HG02885 (cell line): ENCODE results near the gene IQUB.
A peak's percentile ranks its signal among the peaks of the same experiment; 100 is the strongest.
"Not testable (repeated sequence)": the region's sequence is repeated elsewhere in the genome, so short reads cannot be mapped to it uniquely, and the experiment has no call there.

Experiments used
- ATAC-seq: cut with Tn5 transposase; IDR thresholded peaks from one replicate; pipeline ENCODE4 v1.9.1; 2021; ENCODE audit warnings: mild to moderate bottlenecking; ENCODE audit not compliant: unreplicated experiment, poor library complexity

IQUB gene

DNA sequence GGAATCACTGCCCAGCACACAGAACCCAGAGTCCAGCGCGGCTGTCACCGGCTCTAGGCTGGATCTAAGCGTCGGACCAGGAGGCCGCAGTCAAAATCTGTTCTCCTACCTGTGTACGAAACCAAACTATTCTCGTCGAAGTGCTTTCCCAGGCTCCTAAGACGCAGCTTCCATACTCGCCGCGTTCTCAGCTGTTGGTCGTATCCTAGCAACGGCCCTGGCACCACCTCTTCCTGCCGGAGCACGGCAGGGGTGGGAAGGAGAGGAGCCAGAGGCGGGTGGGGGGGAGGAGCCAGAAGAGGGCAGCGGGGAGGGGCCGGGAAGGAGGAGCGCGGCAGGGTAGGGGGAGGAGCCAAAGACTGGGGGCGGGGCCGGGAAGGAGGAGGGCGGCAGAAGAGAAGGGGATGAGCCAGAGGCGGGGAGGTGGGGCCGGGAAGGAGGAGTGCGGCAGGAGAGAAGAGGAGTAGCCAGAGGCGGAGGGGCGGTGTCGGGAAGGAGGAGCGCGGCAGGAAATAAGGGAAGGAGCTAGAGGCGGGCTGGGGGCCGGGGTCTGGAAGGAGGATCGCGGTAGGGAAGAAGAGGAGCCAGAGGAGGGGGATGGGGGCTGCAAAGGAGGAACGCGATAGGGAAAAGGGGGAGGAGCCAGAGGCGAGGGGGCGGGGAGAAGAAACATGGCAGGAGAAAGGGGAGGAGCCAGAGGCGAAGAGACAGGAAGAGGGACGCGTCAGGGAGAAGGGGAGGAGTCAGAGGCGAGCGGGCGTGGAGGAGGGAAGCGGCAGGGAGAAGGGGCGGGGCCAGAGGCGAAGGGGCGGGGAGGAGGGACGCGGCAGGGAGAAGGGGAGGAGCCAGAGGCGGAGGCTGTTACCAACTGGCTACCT is at the start of gene IQUB:
Gene IQUB (minus strand): TSS at position 213 of the 878 bp plus-strand sequence. CDS start 22,255 bp downstream, outside the sequence.
- peak; percentile 80 for ATAC-seq

DNA sequence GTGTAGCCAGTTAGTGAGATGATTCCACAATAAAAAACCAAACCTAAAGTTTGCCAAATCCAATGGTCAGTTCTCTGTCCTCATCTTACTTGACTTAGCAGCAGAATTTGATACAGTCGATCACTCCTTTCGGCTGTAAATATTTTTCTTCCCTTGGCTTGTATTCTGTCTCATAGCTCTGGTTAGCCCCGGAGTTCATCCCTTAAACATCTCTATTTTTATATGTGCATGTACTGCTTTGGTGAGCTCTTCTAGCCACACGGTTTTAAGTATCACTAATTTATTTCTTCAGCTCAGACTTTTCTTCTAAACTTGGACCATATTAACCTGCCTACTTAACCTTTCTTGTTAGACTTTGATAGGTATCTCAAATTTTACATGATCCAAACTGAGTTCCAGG is 49.4 kb upstream of the IQUB start:
- no peak for ATAC-seq

DNA sequence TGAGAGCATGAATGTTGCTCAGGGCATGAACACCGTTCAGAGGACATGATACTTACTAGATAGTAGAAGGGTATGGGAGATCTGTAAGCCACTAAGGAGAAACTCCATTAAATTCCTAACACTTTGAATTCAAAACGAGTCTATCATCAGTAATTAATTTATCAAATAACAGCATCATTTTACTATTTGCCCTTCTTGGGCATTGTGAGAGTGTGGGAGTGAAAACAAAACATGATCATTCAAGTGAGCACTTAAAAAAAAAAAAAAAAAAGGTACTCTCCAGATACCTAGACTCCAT is 46.7 kb upstream of the IQUB start:
- no peak for ATAC-seq

DNA sequence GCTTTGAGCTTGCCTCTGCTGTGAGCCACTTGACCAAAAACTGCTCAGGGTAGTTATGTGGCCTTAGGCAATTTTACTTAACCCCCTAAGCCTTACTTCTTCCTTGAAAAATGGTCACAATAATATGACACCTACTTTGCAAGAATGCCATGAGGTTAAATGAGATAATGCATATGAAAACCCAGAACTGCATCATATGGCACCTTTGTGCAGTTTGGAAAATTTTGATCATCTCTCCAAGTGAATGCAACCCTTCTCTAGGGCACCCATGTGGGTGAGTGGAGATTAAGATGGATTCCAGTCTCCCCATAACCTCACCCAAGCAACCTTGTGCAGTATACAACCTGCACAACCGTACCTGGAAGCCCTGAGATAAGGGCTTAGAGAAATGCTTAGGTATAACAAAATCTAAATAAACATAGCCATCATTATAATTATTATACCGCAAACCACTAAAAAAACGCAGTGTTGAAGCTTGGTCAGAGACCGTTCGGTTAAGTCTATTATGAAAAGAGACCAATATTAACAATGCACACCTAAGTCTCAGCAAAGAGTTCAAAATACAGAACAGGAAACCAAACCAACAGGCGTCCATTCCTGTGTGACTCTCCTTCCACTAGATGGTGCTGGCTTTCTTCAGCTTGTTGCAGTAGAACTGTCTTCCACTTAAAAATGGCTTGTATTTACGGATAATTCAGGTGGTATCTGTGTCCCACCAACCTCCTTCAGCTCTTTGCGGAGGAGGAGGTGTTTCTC is 46.2 kb upstream of the IQUB start:
- ATAC-seq, result peak; percentile 84

DNA sequence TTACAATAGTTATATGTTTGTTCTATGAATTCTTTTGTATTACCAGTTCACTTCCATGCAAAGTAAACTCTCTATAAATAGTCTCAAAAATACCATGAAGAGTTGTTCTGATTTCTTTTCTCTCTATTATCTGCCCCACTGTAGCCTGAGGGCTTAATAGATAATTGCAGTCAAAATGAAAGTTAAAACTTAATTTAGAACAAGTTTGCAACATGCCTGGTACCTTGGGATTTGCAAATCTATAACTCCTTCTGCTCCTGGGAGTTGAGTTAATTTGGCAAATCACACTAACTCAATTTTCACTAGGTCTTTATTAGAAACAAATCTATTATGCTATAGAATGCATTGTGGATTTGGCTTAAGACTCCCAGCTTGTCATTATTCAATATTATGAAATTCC is 45.0 kb upstream of the IQUB start:
- no peak for ATAC-seq

DNA sequence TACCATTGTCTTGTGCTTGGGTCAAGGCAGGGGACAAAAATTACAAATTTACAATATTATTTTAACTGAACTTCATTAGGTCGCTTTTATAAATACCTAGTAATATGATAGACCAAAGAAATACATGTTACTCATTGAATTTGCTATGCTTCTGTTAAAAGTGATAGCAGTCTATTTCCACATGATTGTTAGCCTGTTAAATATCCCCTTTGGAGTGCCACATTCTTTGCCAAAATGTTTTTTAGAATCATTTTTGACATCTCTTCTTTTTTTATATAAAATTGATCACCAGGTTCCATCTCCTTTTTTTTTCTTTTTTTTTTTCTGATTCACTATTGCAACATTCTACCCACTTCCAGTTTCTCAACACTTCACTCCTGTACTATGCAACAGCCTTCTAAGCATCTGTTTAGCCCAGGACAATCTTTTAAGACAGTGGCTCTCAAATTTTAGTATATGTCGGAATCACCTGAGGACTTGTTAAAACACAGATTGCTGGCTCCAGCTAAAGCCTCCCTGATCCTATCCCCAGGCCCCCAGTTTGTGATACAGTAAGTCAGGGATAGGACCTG is 39.6 kb upstream of the IQUB start:
- ATAC-seq, result no peak

DNA sequence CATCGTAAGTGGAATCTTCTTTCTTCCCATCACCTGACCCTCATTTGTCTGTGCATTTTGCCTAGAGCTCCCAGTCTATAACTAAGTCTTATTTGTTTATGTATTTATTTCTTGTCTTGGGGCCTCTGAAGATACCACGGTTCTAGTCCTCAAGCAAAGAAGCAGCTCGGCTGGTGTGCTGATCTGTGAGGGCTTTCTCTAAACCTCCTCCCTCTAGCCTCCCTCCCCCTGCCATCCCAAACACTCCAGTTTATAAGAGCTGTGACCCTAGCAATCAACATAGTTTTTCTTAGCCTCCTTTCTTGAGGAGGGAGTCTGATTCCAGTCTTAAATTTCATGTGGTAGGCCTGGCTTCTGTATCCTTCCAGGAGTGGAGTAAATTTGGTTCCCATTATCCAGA is 38.9 kb upstream of the IQUB start:
- ATAC-seq, result no peak

DNA sequence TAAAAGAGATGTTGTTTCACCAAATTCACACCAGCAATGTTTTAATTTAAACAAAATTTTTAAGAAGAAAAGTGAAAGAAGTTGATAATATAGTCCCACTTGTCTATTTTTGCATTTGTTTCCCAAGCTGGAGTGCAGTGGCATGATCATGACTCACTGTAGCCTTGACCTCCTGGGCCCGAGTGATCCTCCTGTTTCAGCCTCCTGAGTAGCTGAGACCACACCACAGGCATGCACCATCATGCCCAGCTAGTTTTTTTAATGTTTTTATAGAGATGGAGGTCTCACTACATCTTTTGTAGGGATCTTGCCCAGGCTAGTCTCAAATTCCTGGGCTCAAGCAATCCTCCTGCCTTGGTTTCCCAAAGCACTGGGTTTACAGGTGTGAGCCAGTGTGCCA is 37.3 kb upstream of the IQUB start:
- ATAC-seq, result no peak

DNA sequence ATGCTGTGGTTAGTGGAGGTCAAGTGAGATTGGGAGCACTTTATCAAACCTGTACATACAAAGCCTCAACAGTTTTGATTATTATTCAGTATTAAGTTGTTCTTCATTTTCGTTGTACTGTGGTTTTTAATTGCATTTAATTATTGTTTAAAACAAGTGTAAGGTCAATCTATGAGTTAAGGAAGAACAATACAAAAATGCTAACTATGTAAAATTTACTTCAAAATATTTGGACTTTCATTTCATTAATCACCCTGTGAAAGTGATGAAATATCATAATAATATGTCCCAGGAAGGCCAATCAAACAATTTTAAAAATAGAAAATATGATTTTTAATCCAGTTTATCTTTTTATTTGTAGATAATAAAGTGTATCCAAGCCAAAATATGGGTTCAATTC is 36.8 kb upstream of the IQUB start:
- no peak for ATAC-seq

DNA sequence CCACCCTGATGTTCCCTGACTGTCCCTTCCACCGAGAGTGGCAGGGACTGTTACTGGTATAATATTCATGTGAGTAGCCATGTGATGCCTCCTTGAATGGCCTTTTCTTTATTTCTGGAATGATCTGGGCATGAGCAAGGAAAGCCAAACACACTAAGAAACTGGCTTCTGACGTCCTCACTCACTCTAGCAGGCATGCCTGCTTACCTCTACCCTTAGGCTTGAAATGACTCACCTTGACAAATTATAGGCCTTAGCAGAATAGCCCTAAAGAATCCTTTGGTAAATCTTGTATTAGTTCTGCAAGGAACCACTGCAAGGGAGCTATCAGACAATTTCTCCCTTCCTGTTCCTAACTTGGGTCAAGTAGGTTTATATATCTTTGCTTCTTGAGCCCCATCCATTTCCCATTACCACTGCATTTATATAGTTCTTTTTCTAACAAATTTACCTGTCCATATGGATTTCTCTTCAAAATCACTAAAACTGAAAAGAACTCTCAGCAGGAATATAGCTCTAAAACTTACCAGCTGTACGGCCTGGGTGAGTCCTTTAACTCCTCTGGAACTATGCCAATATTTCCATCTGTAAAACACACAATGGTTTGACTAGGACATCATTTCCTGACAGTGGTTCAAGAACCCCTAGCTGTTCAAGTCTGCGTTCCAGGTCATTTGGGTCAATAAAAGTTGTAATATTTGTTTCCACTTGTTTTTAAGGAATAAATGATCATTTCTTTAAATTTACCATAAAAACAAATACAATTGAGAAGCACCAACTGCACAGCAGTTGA is 36.2 kb upstream of the IQUB start:
- ATAC-seq, result no peak

DNA sequence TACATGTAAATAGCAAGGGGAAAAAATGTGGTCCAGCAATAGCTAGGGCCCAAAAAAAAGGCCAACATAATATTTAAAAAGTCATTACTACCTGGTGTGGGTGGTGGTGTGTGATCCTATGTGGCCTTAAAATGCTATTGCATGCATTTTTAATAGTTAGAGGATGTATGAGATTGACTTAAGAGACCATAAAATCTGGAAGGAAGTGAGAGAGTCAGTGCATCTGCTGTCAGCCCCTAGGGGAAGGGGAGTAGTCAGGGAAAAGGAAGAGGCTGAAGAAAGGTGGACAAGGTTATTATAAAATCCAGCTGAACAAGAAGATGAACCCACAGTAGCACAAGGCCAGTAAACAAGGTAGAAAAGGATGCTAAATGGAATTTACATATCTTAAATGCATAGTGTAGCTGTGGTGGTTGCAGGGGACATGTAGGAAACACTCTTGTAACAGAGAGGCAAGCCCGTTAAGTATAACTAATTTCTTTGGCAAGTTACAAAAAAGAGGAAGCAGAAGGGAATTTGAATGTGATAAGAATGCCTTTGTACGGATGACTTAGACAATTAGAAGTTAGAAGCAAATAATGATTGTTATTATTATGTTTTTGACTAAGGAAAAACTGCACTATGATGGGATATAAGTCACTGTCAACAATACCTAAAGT is 35.1 kb upstream of the IQUB start:
- no peak for ATAC-seq

DNA sequence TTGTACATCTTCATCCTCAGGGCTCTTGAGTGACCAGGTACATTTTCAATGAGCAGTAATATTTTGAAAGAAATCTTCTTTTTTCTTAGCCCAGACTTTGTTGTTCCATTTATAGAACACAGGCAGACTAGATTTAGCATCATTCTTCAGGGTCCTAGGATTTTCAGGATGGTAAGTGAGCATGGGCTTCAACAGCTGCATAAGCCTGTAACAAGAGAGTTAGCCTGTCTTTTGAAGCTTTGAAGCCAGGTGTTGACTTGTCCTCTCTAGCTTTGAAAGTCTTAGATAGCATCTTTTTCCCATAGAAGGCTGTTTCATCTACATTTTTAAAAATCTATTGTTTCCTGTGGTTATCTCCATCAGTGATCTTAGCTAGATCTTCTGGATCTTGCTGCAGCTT is 27.7 kb upstream of the IQUB start:
- no peak for ATAC-seq

DNA sequence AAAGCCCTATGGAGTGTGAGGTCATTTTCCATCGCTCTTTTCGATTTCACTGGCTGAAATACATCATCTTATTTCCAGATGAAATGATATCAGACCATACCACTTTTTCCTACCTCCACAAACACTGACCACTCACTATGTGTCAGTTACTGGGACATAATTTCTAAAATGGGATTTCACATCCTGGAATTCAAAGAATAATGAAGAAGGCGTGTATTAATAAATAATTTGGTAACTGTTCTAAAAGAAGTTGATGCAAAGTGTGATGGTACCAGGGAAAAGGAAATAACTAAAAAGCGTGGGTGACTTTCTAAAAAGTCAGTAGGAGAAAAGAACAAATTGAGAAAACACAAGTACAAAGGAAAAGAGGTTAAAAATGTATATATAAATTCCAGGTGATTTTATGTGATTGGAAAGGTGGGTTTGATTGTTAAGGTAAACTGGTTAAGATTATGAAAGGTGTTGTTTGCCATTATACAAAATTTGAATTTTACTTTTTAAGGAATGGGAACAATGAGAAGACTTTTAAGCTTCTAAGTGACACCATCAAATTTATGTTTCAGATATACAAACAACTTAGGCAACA is 24.0 kb upstream of the IQUB start:
- no peak for ATAC-seq

DNA sequence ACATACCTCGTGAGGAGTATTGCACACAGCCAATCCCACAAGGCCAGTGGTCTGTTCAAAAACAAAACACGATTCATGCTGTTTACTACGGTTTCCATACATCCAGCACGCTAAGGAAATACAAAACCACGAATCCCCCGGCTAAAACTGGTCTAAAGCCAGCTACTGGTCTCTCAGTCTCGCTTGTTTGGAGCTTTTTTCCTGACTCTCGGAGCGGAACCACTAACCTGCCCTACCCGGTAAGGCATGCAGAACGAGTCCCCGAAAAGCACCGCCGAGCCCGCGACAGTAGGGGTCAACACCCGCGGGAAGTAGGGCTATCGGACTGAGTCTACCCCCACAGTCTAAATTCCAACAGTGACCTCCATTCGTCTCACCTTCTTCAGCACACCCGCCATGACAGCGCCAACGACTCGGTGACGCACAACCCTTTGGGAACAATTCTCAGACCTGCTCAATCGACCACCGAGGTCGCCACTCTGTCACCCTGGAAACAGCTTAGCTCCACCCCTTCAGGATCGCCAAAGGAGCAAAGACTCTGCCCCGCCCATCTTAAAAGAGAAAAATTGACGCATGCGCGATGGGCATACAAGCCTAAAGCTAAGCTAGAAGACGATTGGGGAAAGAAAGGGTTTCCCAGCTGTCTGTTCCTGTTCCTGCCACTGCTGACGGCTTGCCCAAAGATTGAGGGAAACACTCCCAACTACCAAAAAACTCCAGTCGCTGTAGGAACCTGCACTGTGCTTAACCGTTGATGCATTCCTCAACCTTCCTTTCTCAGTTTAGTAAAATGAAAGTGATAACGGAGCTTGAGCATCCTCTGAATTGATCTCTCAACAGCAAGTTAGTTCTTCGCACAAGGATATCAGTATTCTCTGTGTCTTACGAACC is 23.2 kb upstream of the IQUB start, which contains the start of gene NDUFA5:
Gene NDUFA5 (minus strand): TSS at position 421 of the 891 bp plus-strand sequence. CDS start 23 bp downstream, at position 398.
- peak; percentile 97 for ATAC-seq

DNA sequence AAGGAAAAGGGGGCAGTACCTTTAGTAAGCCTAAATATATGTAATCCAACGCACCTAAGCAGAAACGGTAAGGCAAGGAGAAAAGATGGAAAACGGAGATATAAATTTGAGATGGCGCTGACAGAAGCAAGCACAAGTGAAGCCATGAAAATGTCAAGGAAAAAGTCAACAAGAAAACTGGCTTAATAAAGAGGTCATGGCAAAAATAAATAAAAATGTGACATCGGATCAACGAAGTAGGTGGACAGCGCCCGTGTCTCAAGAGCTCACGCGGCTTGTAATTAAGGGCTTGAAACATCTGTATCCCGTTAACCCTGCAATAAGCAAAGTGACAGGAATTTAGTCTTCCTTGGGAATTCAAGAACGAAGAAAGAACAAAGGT is 22.6 kb upstream of the IQUB start:
- no peak for ATAC-seq

DNA sequence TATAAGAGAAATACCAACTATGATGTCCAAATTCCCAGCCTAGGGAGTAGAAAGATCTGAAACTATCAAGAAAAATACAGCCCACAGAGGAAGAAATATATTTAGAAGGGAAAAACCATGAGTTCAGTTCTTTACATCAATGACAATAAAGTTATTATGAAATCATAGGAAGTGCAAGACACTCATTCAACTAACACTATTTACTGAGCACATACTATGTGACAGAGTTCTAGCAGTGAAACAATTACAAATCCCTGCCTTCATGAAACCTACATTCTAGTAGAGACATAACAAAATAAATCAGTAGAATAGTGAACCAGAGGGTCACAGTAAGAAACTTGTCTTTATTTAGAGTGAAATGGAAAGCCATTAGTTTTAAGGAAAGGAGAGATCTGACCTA is 21.1 kb upstream of the IQUB start:
- no peak for ATAC-seq

DNA sequence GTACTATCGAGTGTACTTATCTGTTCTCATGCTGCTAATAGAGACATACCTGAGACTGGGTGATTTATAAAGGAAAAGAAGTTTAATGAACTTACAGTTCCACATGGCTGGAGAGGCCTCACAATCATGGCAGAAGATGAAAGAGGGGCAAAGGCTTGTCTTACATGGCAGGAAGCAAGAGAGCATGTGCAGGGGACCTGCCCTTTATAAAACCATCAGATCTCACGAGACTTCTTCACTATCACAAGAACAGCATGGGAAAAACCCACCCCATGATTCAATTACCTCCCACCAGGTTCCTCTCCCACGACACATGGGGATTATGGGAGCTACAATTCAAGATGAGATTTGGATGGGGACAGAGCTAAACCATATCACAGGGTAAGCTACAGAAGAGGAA is 18.8 kb upstream of the IQUB start:
- ATAC-seq, result no peak

DNA sequence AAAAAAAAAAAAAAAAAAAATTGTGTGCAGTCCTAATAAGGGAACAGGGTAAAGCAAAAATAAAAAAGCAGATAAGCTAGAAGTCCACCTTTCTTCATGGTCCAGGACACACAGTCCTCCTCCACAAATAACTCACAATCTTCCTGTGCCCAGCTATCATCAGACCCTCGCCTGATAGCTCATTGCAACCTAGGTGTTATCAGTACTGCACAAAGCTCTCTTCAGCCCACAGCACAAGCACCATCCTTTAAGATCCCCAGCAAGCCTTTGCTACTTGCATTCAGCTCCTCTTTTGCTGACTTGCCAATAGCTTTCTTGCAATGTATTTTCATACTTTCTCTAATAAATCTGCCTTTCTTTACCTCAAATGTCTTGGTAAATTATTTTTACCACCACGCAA is 18.2 kb upstream of the IQUB start:
- no peak for ATAC-seq

DNA sequence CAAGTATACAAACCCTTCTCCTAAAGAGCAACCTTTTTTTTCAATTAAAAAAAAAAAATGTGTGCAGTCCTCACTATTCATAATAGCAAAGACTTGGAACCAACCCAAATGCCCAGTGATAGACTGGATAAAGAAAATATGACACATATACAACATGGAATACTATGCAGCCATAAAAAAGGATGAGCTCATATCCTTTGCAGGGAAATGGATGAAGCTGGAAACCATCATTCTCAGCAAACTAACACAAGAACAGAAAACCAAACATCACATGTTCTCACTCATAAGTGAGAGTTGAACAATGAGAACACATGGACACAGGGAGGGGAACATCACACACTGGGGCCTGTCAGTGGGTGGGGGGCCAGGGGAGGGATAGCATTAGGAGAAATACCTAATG is 17.7 kb upstream of the IQUB start:
- ATAC-seq, result not testable (repeated sequence)
